GM10248 (cell line): ENCODE results near the gene UGGT2.
A peak's percentile ranks its signal among the peaks of the same experiment; 100 is the strongest.
"Not testable (repeated sequence)": the region's sequence is repeated elsewhere in the genome, so short reads cannot be mapped to it uniquely, and the experiment has no call there.

ENCODE experiments used
- CTCF ChIA-PET: fragments of 300-600 bp; sonication (Branson Sonifier 250); formaldehyde crosslinking; extraction: SDS; loops from one replicate; lab custom pipeline; 2021; ENCODE audit warnings: antibody characterized with exemption; lab: Yijun Ruan, JAX
- POLR2A ChIA-PET: fragments of 350-650 bp; sonication (Branson Sonifier 250); formaldehyde crosslinking; extraction: SDS; loops from one replicate; lab custom pipeline; 2020; ENCODE audit warnings: antibody characterized with exemption; lab: Yijun Ruan, JAX
- DNase-seq: peaks from one replicate; pipeline ENCODE4 v3.0.0; 2012; ENCODE audit errors: extremely low spot score
- TF ChIP-seq, protein P1 (sequence below): IDR thresholded peaks from 2 replicates; pipeline ENCODE4 v1.5.1; 2012; ENCODE audit warnings: mild to moderate bottlenecking, low read depth; ENCODE audit errors: extremely low read depth, missing control alignments, control extremely low read depth

Gene UGGT2

DNA sequence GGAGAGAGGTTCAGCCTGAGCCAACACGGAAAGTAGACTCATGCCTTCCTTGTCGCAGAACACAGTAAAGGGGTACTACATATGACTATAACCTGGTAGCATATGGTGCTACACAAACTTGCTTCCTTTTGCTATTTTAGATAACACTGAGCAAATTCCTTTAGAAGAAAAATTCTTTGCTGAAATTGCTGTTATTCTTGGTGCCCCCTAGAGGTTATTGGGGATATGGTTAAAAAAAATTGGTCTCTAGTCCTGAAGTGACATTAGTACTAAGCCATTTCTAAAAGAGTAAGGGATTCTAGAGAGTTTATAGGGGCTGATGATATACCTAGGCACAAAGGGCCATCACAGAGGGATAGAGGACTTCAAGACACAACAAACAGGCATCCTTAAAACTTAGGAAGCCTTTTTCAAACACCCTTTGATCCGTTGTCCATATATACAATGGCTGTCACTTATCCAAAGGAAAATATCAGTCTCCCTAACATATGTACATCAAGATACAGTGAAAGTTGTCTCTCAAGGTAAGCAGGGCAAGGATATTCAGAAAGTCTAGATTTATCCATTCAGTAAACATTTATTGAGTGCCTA, 22.8 kb upstream of the UGGT2 start:
- ChIA-PET CTCF (interaction anchor here (1.2 to 8.2 kb wide), 2 partner anchors 9 to 56 kb away, joined by 4 to 33 read pairs; no protein-coding TSS in a partner anchor), POLR2A (no interaction called here)
- TF ChIP-seq, protein P1, sequence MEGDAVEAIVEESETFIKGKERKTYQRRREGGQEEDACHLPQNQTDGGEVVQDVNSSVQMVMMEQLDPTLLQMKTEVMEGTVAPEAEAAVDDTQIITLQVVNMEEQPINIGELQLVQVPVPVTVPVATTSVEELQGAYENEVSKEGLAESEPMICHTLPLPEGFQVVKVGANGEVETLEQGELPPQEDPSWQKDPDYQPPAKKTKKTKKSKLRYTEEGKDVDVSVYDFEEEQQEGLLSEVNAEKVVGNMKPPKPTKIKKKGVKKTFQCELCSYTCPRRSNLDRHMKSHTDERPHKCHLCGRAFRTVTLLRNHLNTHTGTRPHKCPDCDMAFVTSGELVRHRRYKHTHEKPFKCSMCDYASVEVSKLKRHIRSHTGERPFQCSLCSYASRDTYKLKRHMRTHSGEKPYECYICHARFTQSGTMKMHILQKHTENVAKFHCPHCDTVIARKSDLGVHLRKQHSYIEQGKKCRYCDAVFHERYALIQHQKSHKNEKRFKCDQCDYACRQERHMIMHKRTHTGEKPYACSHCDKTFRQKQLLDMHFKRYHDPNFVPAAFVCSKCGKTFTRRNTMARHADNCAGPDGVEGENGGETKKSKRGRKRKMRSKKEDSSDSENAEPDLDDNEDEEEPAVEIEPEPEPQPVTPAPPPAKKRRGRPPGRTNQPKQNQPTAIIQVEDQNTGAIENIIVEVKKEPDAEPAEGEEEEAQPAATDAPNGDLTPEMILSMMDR = peak; percentile 32
- peak; percentile 31 for DNase-seq

DNA sequence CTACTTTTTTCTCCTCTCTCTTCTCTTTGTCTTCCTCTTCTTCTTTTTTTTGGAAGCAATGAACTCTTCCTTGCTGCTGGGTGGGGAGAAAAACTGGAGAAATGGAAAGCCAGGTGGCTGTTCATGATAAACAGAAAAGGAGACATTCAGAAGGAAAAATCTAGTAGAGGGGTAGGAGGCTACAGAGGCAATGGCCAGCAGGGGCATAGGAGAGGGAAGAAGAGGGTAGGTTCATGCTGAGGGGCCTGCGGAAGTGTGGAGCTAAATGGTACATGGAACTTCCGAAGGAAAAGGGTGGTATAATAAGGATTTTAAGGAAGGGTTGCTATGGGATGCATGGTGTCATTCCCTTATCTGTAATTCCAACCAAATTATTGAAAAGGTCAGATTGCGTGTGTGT, 19.2 kb upstream of the UGGT2 start:
- CTCF ChIA-PET = interaction anchor here (2.2 kb wide), 1 partner anchor 10 kb away, joined by 7 read pairs; no protein-coding TSS in a partner anchor
- no peak for DNase-seq
- POLR2A ChIA-PET = no interaction called here
- TF ChIP-seq, protein P1 = no peak

DNA sequence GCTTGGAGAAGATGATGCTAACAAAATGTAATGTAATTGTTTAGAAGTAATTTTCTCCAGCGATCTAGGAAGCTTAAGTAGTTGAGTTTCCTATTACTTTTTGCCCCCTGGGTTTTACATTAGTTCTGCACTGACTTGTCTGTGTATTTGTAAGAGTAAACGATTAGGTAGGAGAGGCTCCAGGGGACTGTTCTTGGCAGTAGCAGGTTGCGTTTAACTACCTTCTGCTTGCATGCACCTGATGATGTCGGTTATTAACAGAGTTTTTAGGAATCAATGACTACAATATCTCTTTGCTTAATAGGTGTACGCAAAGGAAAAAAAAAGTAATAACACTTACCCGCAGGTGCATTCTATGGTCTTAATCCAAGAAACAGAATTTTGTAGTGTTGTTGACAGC, 18.3 kb upstream of the UGGT2 start:
- ChIA-PET POLR2A (no interaction called here), CTCF (no interaction called here)
- DNase-seq = no peak
- TF ChIP-seq, protein P1 = no peak

DNA sequence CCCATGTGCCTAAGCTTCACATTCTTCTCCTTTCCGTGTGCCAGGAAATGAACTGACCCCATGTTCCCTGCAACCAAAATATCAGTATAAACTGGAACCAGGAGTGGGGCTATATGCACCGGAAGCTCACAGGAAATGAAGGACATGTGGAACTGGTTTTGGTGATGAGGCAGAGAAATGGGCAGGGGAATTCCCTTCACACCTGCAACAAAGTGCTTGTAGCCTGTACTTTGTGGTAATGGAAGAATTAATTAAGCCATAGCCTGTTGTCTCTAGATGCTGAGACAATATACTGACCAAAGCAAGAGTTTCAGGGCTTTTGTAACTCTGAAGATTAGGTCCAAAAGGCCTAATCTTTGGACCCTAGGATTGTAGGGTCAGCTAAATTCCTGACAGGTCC, 15.5 kb upstream of the UGGT2 start:
- CTCF ChIA-PET = interaction anchor here (1.3 to 2.1 kb wide), 2 partner anchors 9 to 49 kb away, joined by 3 to 7 read pairs; no protein-coding TSS in a partner anchor
- TF ChIP-seq, protein P1 = no peak
- no peak for DNase-seq
- POLR2A ChIA-PET = no interaction called here

DNA sequence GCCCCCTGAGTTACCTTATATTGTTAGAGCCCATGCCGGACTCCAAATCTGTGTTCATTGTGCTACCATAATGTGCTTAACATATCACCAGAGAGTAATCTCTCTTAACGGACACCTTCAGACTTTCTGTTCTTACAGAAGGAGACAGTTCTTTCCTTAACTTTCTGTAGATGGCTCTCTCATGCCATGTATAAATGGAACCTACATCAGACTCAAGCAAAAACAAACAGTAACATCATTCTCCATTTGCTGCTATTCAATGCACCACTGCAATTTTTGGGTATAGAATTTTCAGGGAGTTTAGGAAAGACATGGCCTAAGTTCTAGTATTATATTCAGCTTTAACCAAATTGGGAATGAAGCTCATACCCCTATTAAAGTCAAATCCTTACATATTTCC, 12.6 kb upstream of the UGGT2 start:
- CTCF ChIA-PET = interaction anchor here (1.5 kb wide), 1 partner anchor 9 kb away, joined by 3 read pairs; no protein-coding TSS in a partner anchor
- TF ChIP-seq, protein P1 = no peak
- POLR2A ChIA-PET = no interaction called here
- DNase-seq = no peak

DNA sequence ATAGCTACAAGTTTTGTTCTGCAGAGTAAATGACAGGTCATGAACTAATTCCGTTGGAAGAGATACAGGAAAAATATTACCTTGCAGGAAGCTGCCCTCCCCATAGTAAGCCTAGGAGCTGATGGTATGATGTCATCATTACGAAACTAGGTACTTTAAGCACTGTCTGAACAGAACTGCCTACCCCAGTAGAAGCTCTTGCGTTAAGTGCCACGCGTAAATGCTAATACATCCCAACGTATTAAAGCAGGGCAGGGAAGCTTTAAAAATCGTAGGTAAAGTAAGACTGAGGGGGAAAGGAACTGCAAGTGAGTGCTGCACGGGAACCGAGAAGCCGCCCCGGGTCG, 572 bp downstream of the UGGT2 start:
- TF ChIP-seq, protein P1 = no peak
- ChIA-PET CTCF (interaction anchor here (1.3 to 1.5 kb wide), 2 partner anchors 32 to 79 kb away, joined by 3 to 10 read pairs; no protein-coding TSS in a partner anchor), POLR2A (no interaction called here)
- DNase-seq = no peak

DNA sequence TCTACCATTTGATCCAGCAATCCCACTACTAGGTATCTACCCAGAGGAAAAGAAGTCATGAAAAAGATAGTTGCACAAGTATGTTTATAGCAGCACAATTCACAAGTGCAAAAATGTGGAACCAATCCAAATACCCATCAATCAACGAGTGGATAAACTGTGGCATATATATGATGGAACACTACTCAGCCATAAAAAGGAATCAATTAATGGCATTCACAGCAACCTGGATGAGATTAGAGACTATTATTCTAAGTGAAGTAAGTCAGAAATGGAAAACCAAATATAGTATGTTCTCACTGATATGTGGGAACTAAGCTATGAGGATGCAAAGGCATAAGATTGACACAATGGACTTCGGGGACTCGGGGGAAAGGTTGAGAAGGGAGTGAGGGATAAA, 1.3 kb downstream of the UGGT2 start:
- CTCF ChIA-PET, POLR2A ChIA-PET, DNase-seq: not testable (repeated sequence)

DNA sequence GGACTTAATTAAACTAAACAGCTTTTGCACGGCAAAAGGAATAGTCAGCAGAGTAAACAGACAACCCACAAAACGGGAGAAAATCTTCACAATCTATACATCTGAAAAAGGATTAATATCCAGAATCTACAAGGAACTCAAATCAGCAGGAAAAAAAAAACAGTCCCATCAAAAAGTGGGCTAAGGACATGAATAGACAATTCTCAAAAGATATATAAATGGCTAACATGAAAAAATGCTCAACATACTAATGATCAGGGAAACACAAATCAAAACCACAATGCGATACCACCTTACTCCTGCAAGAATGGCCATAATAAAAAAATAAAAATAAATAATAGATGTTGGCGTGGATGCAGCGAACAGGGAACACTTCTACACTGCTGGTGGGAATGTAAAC, 1.7 kb downstream of the UGGT2 start:
- DNase-seq, POLR2A ChIA-PET, CTCF ChIA-PET: not testable (repeated sequence)

DNA sequence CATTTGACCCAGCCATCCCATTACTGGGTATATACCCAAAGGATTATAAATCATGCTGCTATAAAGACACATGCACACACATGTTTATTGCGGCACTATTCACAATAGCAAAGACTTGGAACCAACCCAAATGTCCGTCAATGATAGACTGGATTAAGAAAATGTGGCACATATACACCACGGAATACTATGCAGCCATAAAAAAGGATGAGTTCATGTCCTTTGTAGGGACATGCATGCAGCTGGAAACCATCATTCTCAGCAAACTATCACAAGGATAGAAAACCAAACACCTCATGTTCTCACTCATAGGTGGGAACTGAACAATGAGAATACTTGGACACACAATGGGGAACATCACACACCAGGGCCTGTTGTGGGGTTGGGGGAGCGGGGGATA, 2.2 kb downstream of the UGGT2 start:
- CTCF ChIA-PET, DNase-seq, POLR2A ChIA-PET: not testable (repeated sequence)

DNA sequence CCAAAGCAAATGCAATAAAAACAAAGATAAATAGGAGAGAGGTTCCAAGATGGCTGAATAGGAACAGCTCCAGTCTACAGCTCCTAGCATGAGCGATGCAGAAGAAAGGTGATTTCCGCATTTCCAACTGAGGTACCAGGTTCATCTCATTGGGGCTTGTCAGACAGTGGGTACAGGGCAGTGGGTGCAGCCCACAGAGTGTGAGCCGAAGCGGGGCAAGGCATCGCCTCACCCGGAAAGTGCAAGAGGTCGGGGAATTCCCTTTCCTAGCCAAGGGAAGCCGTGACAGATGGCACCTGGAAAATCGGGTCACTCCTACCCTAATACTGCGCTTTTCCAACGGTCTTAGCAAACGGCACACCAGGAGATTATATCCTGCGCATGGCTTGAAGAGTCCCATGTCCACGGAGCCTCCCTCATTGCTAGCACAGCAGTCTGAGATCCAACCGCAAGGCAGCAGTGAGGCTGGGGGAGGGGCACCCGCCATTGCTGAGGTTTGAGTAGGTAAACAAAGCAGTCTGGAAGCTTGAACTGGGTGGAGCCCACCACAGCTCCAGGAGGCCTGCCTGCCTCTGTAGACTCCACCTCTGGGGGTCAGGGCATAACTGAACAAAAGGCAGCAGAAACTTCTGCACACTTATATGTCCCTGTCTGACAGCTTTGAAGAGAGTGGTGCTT, 6.6 kb downstream of the UGGT2 start:
- POLR2A ChIA-PET, CTCF ChIA-PET, DNase-seq: not testable (repeated sequence)
